Measurements from ENCODE around the gene OR2T6.
"Not testable (repeated sequence)": the region's sequence is repeated elsewhere in the genome, so short reads cannot be mapped to it uniquely, and the experiment has no call there.

The OR2T6 gene

GRCh38 chr1:248375446-248375845, at the start of gene OR2T6:
Gene OR2T6, plus strand, starts transcription at chr1:248375746. Its CDS starts 11,863 bp downstream, at chr1:248387609.
- no peak for DNase-seq

- DNase-seq = no peak
Observed at GRCh38 chr1:248343451-248343850, 32.1 kb upstream of the OR2T6 start.

- DNase-seq = no peak
Observed at GRCh38 chr1:248348475-248348874, 27.1 kb upstream of the OR2T6 start, which contains the start of gene OR14C36. Gene OR14C36, plus strand, starts transcription at chr1:248348775. Its CDS starts 0 bp downstream, at chr1:248348775.

GRCh38 chr1:248359415-248359814, 16.1 kb upstream of the OR2T6 start:
- no peak for DNase-seq

- no peak for DNase-seq
Observed at GRCh38 chr1:248361121-248361715, 14.3 kb upstream of the OR2T6 start, which contains the start of gene OR2T4. Gene OR2T4, plus strand, starts transcription at chr1:248361665. Its CDS starts 0 bp downstream, at chr1:248361665.

- DNase-seq = no peak
Observed at GRCh38 chr1:248366609-248367008, 8.9 kb upstream of the OR2T6 start.

- no peak for DNase-seq
Observed at GRCh38 chr1:248372394-248372793, 3.2 kb upstream of the OR2T6 start.

GRCh38 chr1:248373761-248374160, 1.8 kb upstream of the OR2T6 start:
- no peak for DNase-seq

GRCh38 chr1:248376916-248377315, 1.4 kb downstream of the OR2T6 start:
- no peak for DNase-seq

- no peak for DNase-seq
Observed at GRCh38 chr1:248380854-248381253, 5.3 kb downstream of the OR2T6 start.

GRCh38 chr1:248388426-248388825, 12.9 kb downstream of the OR2T6 start:
- no peak for DNase-seq

- DNase-seq = no peak
Observed at GRCh38 chr1:248393050-248393449, 17.5 kb downstream of the OR2T6 start.

- DNase-seq = no peak
Observed at GRCh38 chr1:248402748-248403147, 27.2 kb downstream of the OR2T6 start, which contains the start of gene OR2T1. Gene OR2T1, plus strand, starts transcription at chr1:248403048. Its CDS starts 3,100 bp downstream, at chr1:248406148.

- no peak for DNase-seq
Observed at GRCh38 chr1:248404024-248404423, 28.5 kb downstream of the OR2T6 start.

- DNase-seq = no peak
Observed at GRCh38 chr1:248406721-248407692, 31.5 kb downstream of the OR2T6 start.

- no peak for DNase-seq
Observed at GRCh38 chr1:248416226-248416625, 40.7 kb downstream of the OR2T6 start.

GRCh38 chr1:248417854-248418253, 42.3 kb downstream of the OR2T6 start:
- no peak for DNase-seq

GRCh38 chr1:248421384-248421783, 45.8 kb downstream of the OR2T6 start:
- no peak for DNase-seq

- not testable (repeated sequence) for DNase-seq
Observed at GRCh38 chr1:248427526-248428191, 52.1 kb downstream of the OR2T6 start.

GRCh38 chr1:248428192-248428533, 52.6 kb downstream of the OR2T6 start:
- DNase-seq = not testable (repeated sequence)

GRCh38 chr1:248431683-248432082, 56.1 kb downstream of the OR2T6 start:
- not testable (repeated sequence) for DNase-seq

GRCh38 chr1:248432201-248432600, 56.7 kb downstream of the OR2T6 start:
- not testable (repeated sequence) for DNase-seq

GRCh38 chr1:248433811-248434415, 58.4 kb downstream of the OR2T6 start:
- not testable (repeated sequence) for DNase-seq

Measured in activated CD4-positive, alpha-beta T cell treated with anti-CD3 and anti-CD28 coated beads, Interleukin-2, amount 50 U/mL, for 48 hours (primary cell).